Mesenchymal stem cell (in vitro differentiated cells and primary cell): Measurements from ENCODE around the gene FIBCD1.

Experiments used
- DNase-seq: peaks from one replicate; pipeline ENCODE4 v3.0.0-alpha.2; 2013
- H2AFZ ChIP-seq: one replicate; pipeline ENCODE4 v1.6.1; 2013; ENCODE audit warnings: low read depth, mild to moderate bottlenecking, control low read depth, inconsistent platforms, low read length, moderate library complexity
- H2AK5ac ChIP-seq: 2 replicates; pipeline ENCODE4 v1.6.1; 2013; ENCODE audit warnings: low read length, moderate library complexity, mild to moderate bottlenecking, inconsistent platforms; ENCODE audit not compliant: severe bottlenecking
- H2BK120ac ChIP-seq: one replicate; pipeline ENCODE4 v1.6.1; 2013; ENCODE audit warnings: low read depth, mild to moderate bottlenecking, inconsistent platforms, low read length, moderate library complexity
- H2BK12ac ChIP-seq, 2 experiments: one replicate each; pipeline ENCODE4 v1.6.1; 2013; ENCODE audit warnings: inconsistent platforms in 2 of 2, low read length in 2 of 2, mild to moderate bottlenecking in 2 of 2, moderate library complexity in 2 of 2, control low read depth in 1 of 2
- H2BK15ac ChIP-seq: one replicate; pipeline ENCODE4 v1.6.1; 2013; ENCODE audit warnings: mild to moderate bottlenecking, low read depth, inconsistent platforms; ENCODE audit not compliant: poor library complexity, severe bottlenecking
- H2BK5ac ChIP-seq: 2 replicates; pipeline ENCODE4 v1.6.1; 2013; ENCODE audit warnings: low read depth, mild to moderate bottlenecking, low read length, control low read depth, inconsistent platforms; ENCODE audit not compliant: poor library complexity, severe bottlenecking
- H3K14ac ChIP-seq, 2 experiments: one replicate each; pipeline ENCODE4 v1.6.1; 2013; ENCODE audit warnings: inconsistent platforms in 2 of 2, low read length in 2 of 2, control low read depth in 1 of 2, mild to moderate bottlenecking in 1 of 2, moderate library complexity in 1 of 2
- H3K18ac ChIP-seq, 2 experiments: one replicate each; pipeline ENCODE4 v1.6.1; 2013; ENCODE audit warnings: inconsistent platforms in 2 of 2, low read length in 2 of 2, control low read depth in 1 of 2, low read depth in 1 of 2, mild to moderate bottlenecking in 1 of 2
- H3K23ac ChIP-seq, 2 experiments: one replicate each; pipeline ENCODE4 v1.6.1; 2013; ENCODE audit warnings: inconsistent platforms in 2 of 2, low read length in 2 of 2, mild to moderate bottlenecking in 2 of 2, moderate library complexity in 2 of 2, control low read depth in 1 of 2
- H3K27ac ChIP-seq: 2 replicates; pipeline ENCODE4 v1.5.1; 2013; ENCODE audit warnings: mild to moderate bottlenecking, moderate library complexity, low read length, control low read depth, inconsistent platforms; ENCODE audit not compliant: poor library complexity, severe bottlenecking
- H3K27me3 ChIP-seq, 2 experiments: 2 replicates each; pipeline versions ENCODE4 v1.6.1 to v1.7.0; 2013; ENCODE audit warnings: low read length in 2 of 2, mild to moderate bottlenecking in 2 of 2, moderate library complexity in 2 of 2, control low read depth in 1 of 2, inconsistent platforms in 1 of 2; ENCODE audit not compliant: control insufficient read depth in 1 of 2, insufficient read depth in 1 of 2
- H3K36me3 ChIP-seq, 2 experiments: 2 replicates each; pipeline versions ENCODE4 v1.6.1 to v1.7.0; 2013; ENCODE audit warnings: low read length in 2 of 2, control low read depth in 1 of 2, inconsistent platforms in 1 of 2, low read depth in 1 of 2, mild to moderate bottlenecking in 1 of 2; ENCODE audit not compliant: insufficient read depth in 2 of 2, control insufficient read depth in 1 of 2
- H3K4ac ChIP-seq, 2 experiments: one replicate each; pipeline ENCODE4 v1.6.1; 2013; ENCODE audit warnings: inconsistent platforms in 2 of 2, low read length in 2 of 2, mild to moderate bottlenecking in 2 of 2, moderate library complexity in 2 of 2, control low read depth in 1 of 2, low read depth in 1 of 2
- H3K4me1 ChIP-seq: 2 replicates; pipeline ENCODE4 v1.6.1; 2013; ENCODE audit warnings: low read depth, low read length, control low read depth; ENCODE audit not compliant: control insufficient read depth, insufficient read depth
- H3K4me2 ChIP-seq: 2 replicates; pipeline ENCODE4 v1.6.1; 2013; ENCODE audit warnings: low read length, mild to moderate bottlenecking, inconsistent platforms; ENCODE audit not compliant: poor library complexity, severe bottlenecking
- H3K4me3 ChIP-seq, 2 experiments: 2 replicates each; pipeline versions ENCODE4 v1.5.1 to v1.7.0; 2013; ENCODE audit warnings: low read length in 2 of 2, mild to moderate bottlenecking in 2 of 2, control low read depth in 1 of 2, low read depth in 1 of 2; ENCODE audit not compliant: insufficient read depth in 1 of 2
- H3K79me1 ChIP-seq: replicated peaks from 2 replicates; pipeline ENCODE4 v1.6.1; 2013; ENCODE audit warnings: mild to moderate bottlenecking, control low read depth, low read length, inconsistent platforms; ENCODE audit not compliant: poor library complexity, severe bottlenecking
- H3K9ac ChIP-seq: 2 replicates; pipeline ENCODE4 v1.7.0; 2013; ENCODE audit warnings: mild to moderate bottlenecking, low read length, moderate library complexity
- H3K9me3 ChIP-seq: 2 replicates; pipeline ENCODE4 v1.7.0; 2013; ENCODE audit warnings: mild to moderate bottlenecking, low read length; ENCODE audit not compliant: control insufficient read depth
- H4K8ac ChIP-seq: one replicate; pipeline ENCODE4 v1.6.1; 2013; ENCODE audit warnings: inconsistent platforms, mild to moderate bottlenecking, low read length, moderate library complexity
- H4K91ac ChIP-seq: one replicate; pipeline ENCODE4 v1.6.1; 2013; ENCODE audit warnings: mild to moderate bottlenecking, low read length, inconsistent platforms
- whole genome bisulfite sequencing: methylation state at CpG from one replicate; pipeline ENCODE4 v1.1.7; 2013; ENCODE audit warnings: mixed read lengths; 5-methylcytosine and 5-hydroxymethylcytosine counted together

Gene FIBCD1

GRCh38 chr9:130858739-130859705 lies 80.0 kb downstream of the FIBCD1 start:
- H3K27me3 ChIP-seq = no peaks in the 10 kb centered on the region
- H3K14ac ChIP-seq = no peak overlapping the region
- H3K4me1 ChIP-seq = peaks cover 40% of the 10 kb centered on the region
- H2BK12ac ChIP-seq = peak overlapping the region in 1 of 2 experiments; percentile 8
- no peaks in the 10 kb centered on the region for H3K79me1 ChIP-seq
- H3K4me3 ChIP-seq = peak overlapping the region in 1 of 2 experiments; percentile 16
- H2AFZ ChIP-seq = no peak overlapping the region
- H4K8ac ChIP-seq = peak overlapping the region; percentile 68
- H3K4me2 ChIP-seq = no peak overlapping the region
- no peak overlapping the region for H2BK15ac ChIP-seq
- peak overlapping the region; percentile 58 for H2BK5ac ChIP-seq
- no peak overlapping the region for H4K91ac ChIP-seq
- H3K9ac ChIP-seq = peak overlapping the region; percentile 86
- H3K4ac ChIP-seq = no peak overlapping the region
- peak overlapping the region; percentile 68 for H2AK5ac ChIP-seq
- H3K27ac ChIP-seq = peak overlapping the region; percentile 83
- H3K18ac ChIP-seq = no peak overlapping the region
- WGBS = 65% methylated on average over 19 of the region's 20 CpGs
- no peak overlapping the region for H2BK120ac ChIP-seq
- DNase-seq = peak; percentile 39
- H3K23ac ChIP-seq = peak overlapping the region in 1 of 2 experiments; percentile 26
- H3K9me3 ChIP-seq = no peaks in the 10 kb centered on the region
- peaks cover 36 to 91% of the 10 kb centered on the region in 2 experiments for H3K36me3 ChIP-seq

- H3K4me3 ChIP-seq = peak overlapping the region in 1 of 2 experiments; percentile 16
- H3K23ac ChIP-seq = peak overlapping the region; percentile 49 to 69
- no peaks in the 10 kb centered on the region for H3K27me3 ChIP-seq
- H3K79me1 ChIP-seq = no peaks in the 10 kb centered on the region
- H4K91ac ChIP-seq = peak overlapping the region; percentile 47
- H3K9ac ChIP-seq = peak overlapping the region; percentile 86
- peak overlapping the region; percentile 64 for H2BK120ac ChIP-seq
- H3K14ac ChIP-seq = no peak overlapping the region
- H2BK5ac ChIP-seq = no peak overlapping the region
- no peak overlapping the region for H2BK15ac ChIP-seq
- H2AK5ac ChIP-seq = peak overlapping the region; percentile 79
- H3K4me2 ChIP-seq = no peak overlapping the region
- peaks cover 41% of the 10 kb centered on the region for H3K4me1 ChIP-seq
- H2AFZ ChIP-seq = peak overlapping the region; percentile 16
- no peaks in the 10 kb centered on the region for H3K9me3 ChIP-seq
- DNase-seq = peak; percentile 90
- H3K18ac ChIP-seq = peak overlapping the region; percentile 48 to 59
- H3K27ac ChIP-seq = peak overlapping the region; percentile 83
- H3K36me3 ChIP-seq = peaks cover 33 to 88% of the 10 kb centered on the region in 2 experiments
- WGBS = 27% methylated on average over 19 of the region's 22 CpGs
- H3K4ac ChIP-seq = peak overlapping the region in 1 of 2 experiments; percentile 30
- peak overlapping the region in 1 of 2 experiments; percentile 6 for H2BK12ac ChIP-seq
- H4K8ac ChIP-seq = peak overlapping the region; percentile 78
These were observed 80.9 kb downstream of the FIBCD1 start for GRCh38 chr9:130857864-130858738.

GRCh38 chr9:130856474-130856873 lies 82.6 kb downstream of the FIBCD1 start:
- H3K79me1 ChIP-seq = no peaks in the 10 kb centered on the region
- no peak overlapping the region for H2BK15ac ChIP-seq
- no peak overlapping the region for H4K8ac ChIP-seq
- H3K18ac ChIP-seq = no peak overlapping the region
- H3K4me2 ChIP-seq = no peak overlapping the region
- H3K4me3 ChIP-seq = no peak overlapping the region
- H2BK12ac ChIP-seq = no peak overlapping the region
- peaks cover 34% of the 10 kb centered on the region for H3K4me1 ChIP-seq
- H3K9ac ChIP-seq = peak overlapping the region; percentile 86
- H3K23ac ChIP-seq = no peak overlapping the region
- H2AFZ ChIP-seq = no peak overlapping the region
- H2AK5ac ChIP-seq = no peak overlapping the region
- H4K91ac ChIP-seq = no peak overlapping the region
- H2BK120ac ChIP-seq = no peak overlapping the region
- H3K4ac ChIP-seq = no peak overlapping the region
- no peaks in the 10 kb centered on the region for H3K27me3 ChIP-seq
- H3K9me3 ChIP-seq = no peaks in the 10 kb centered on the region
- H3K36me3 ChIP-seq = peaks cover 27 to 72% of the 10 kb centered on the region in 2 experiments
- H3K14ac ChIP-seq = no peak overlapping the region
- H3K27ac ChIP-seq = no peak overlapping the region
- WGBS = 97% methylated on average over 7 of the region's 8 CpGs
- H2BK5ac ChIP-seq = no peak overlapping the region
- DNase-seq = no peak
